Heart right ventricle (tissue), 16 donors: ENCODE results near the gene PHGDH. TPM values are rescaled to one million over a fixed set of nuclear protein-coding genes. Genes with fewer than 3 reads are reported as not detected.

ENCODE experiments used
- ATAC-seq, 8 donors: fragments of 200-7000 bp; cut with Tn5 transposase; one replicate each; pipeline ENCODE4 v1.9.1; 2020; ENCODE audit warnings: mild to moderate bottlenecking in 8 of 8, moderate library complexity in 8 of 8, moderate number of reproducible peaks in 1 of 8
- DNase-seq, 2 donors: peaks; one replicate each; pipeline ENCODE4 v3.0.0-alpha.2; 2020
- H3K27ac ChIP-seq, 10 donors: fragments of 200-600 bp; sonication (generic) in 2 of 10; one replicate each; pipeline versions ENCODE4 v1.5.0 to v1.8.0; 2020 to 2022; ENCODE audit warnings: mild to moderate bottlenecking in 3 of 10
- H3K27me3 ChIP-seq, 7 donors: fragments of 200-600 bp; one replicate each; pipeline ENCODE4 v1.8.0; 2021 to 2022; ENCODE audit warnings: mild to moderate bottlenecking in 2 of 7
- H3K36me3 ChIP-seq, 9 donors: fragments of 200-600 bp; sonication (generic) in 1 of 9; one replicate each; pipeline versions ENCODE4 v1.5.0 to v1.8.0; 2020 to 2022; ENCODE audit warnings: mild to moderate bottlenecking in 2 of 9
- H3K4me1 ChIP-seq, 9 donors: fragments of 200-600 bp; sonication (generic) in 1 of 9; one replicate each; pipeline versions ENCODE4 v1.5.0 to v1.8.0; 2020 to 2022; ENCODE audit warnings: mild to moderate bottlenecking in 4 of 9
- H3K4me3 ChIP-seq, 10 donors: fragments of 200-600 bp; sonication (generic) in 2 of 10; one replicate each; pipeline versions ENCODE4 v1.5.0 to v1.8.0; 2020 to 2022; ENCODE audit warnings: mild to moderate bottlenecking in 7 of 10, moderate library complexity in 2 of 10
- H3K9me3 ChIP-seq, 11 donors: fragments of 200-600 bp in 10 of 11; sonication (generic) in 2 of 11; one replicate each; pipeline versions ENCODE4 v1.5.0 to v1.8.0; 2013 to 2022; ENCODE audit warnings: mild to moderate bottlenecking in 2 of 11, control low read depth in 1 of 11, moderate library complexity in 1 of 11
- CTCF ChIP-seq, 9 donors: fragments of 200-600 bp; sonication (generic) in 2 of 9; IDR thresholded peaks; one replicate each; pipeline versions ENCODE4 v1.5.0 to v1.8.0; 2021 to 2022; ENCODE audit warnings: antibody characterized with exemption in 9 of 9, mild to moderate bottlenecking in 5 of 9, moderate library complexity in 1 of 9
- WGBS, 2 donors: extraction: QIAGEN DNeasy Blood & Tissue Kit; methylation state at CpG; one replicate each; pipeline ENCODE4 v1.1.7; 2013; ENCODE audit warnings: inconsistent platforms in 1 of 2; 5-methylcytosine and 5-hydroxymethylcytosine counted together
- intact Hi-C, 10 donors: fragments of 100-400 bp; cut with DNase I; formaldehyde crosslinking; loops; one replicate each; pipeline versions ENCODE4 v1.11.1 to v1.14.2; 2022
- polyA plus RNA-seq, 2 donors: library from polyadenylated mRNA; stranded (reverse); fragments of 200-250 nt; gene quantifications; one replicate each; pipeline ENCODE4 v1.2.3, GENCODE V29; 2013
- total RNA-seq, 10 donors: library from RNA; stranded (reverse); fragmentation: NEBNext Ultra II Directional in 3 of 10; extraction: Animal tissue kit (Norgen Biotek cat#: 25700) in 3 of 10; gene quantifications; one replicate each; pipeline versions ENCODE4 v1.2.1 to v1.2.4, GENCODE V29; 2021 to 2023
- donor health status: Arrhythmogenic right ventricular cardiomyopathy.
- donor health status: ischemic (EF 13 %, LVEDD 7.1; RV severe dilation, severe dysfunction).
- donor health status: healthy with polysubstance abuse.
- donor health status: DM: no; HTN: yes; CAD: no.
- donor health status: DM: no; HTN: no; CAD: no.
- donor health status: ischemic (EF 25% LVEDD 6.9; RV normal size, moderate dysfunction).
- donor health status: ischemic (EF 25% LVEDD 5.7; RV mildly dilated, moderate dysfunction).
- donor health status: healthy.
- donor health status: DM: yes; HTN: yes; CAD: no.
- donor health status: Ischemic cardiomyopathy.
- donor health status: ischemic (EF 35%, LVEDD 5.7; RV mildly dilated, moderate dysfunction).
- donor health status: nonischemic (EF 11% LVEDD 7.7; RV severe dilation, severe dysfunction).
- donor health status: DM: yes; HTN: yes; CAD: no.
- donor health status: PGD.
- donor health status: ischemic (EF 29% LVEDD 5.4; RV normal size, mild dysfunction).
- donor health status: nonischemic (EF 23%, LVEDD 6.1; RV moderate dilation, normal function).

Gene PHGDH
- total and polyA plus RNA-seq, 12 donors, result 3.8 to 23.4 (median 5.0) TPM

- peak in 5 of 8 donors; percentile 23 to 79 (median 33) for ATAC-seq
- TF ChIP-seq CTCF (IDR thresholded peaks at IDR 0.05), result no peak
- no peaks in the 10 kb centered on the region for H3K36me3 ChIP-seq
These were observed 62.0 kb downstream of the PHGDH start for GRCh38 chr1:119773711-119774241.

GRCh38 chr1:119774746-119775490, 63.2 kb downstream of the PHGDH start:
- H3K4me3 ChIP-seq, result no peak overlapping the region
- H3K36me3 ChIP-seq, result no peaks in the 10 kb centered on the region
- H3K27ac ChIP-seq, result peak overlapping the region in 1 of 10 donors; percentile 80
- intact Hi-C loops, result no loop called here
- DNase-seq, result no peak
- ATAC-seq, result no peak
- WGBS, 2 donors, result 79 to 81% methylated on average over 7 of the region's 7 CpGs
- no peak for TF ChIP-seq CTCF (IDR thresholded peaks at IDR 0.05)
- peaks cover 0 to 16% (median 8%) of the 10 kb centered on the region in 9 donors for H3K4me1 ChIP-seq
- no peaks in the 10 kb centered on the region for H3K9me3 ChIP-seq
- no peaks in the 10 kb centered on the region for H3K27me3 ChIP-seq

More at GRCh38 chr1:119773711-119774241, 62.0 kb downstream of the PHGDH start:
- DNase-seq, result no peak
- Histone ChIP-seq H3K27ac (peak overlapping the region in 7 of 10 donors; percentile 3 to 80 (median 42)), H3K27me3 (no peaks in the 10 kb centered on the region), H3K9me3 (no peaks in the 10 kb centered on the region), H3K4me1 (peaks cover 0 to 15% (median 10%) of the 10 kb centered on the region in 9 donors), H3K4me3 (no peak overlapping the region)
- intact Hi-C loops, result no loop called here
- WGBS, 2 donors, result 54 to 55% methylated on average over 3 of the region's 3 CpGs

DNA sequence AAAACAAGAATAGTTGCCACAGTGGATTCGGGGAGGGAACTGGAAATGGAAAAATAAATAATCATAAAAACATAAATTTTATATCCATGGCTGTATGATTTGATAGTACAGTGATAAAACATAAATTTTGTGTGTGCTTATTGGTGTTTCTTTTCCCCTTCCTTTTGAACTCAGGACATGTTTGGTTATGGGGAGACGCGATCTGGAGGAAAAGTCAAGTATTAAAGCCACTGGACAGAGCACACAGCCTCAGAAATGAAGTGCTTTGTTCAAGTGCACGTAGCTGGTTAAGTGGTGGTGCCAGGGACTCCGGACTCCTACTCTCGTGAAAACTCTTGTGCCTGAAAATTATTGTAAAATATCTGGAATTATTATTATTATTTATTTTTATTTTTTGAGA, 66.6 kb downstream of the PHGDH start:
- intact Hi-C loops, result no loop called here
- H3K27me3 ChIP-seq, result no peaks in the 10 kb centered on the region
- no peak for DNase-seq
- H3K27ac ChIP-seq, result no peak overlapping the region
- H3K4me3 ChIP-seq, result no peak overlapping the region
- no peaks in the 10 kb centered on the region for H3K36me3 ChIP-seq
- no peak for ATAC-seq
- peaks cover 0 to 15% (median 5%) of the 10 kb centered on the region in 9 donors for H3K4me1 ChIP-seq
- WGBS, 2 donors, result 92 to 95% methylated on average over 6 of the region's 6 CpGs
- TF ChIP-seq CTCF (IDR thresholded peaks at IDR 0.05), result no peak
- no peaks in the 10 kb centered on the region for H3K9me3 ChIP-seq

GRCh38 chr1:119778886-119779560, 67.3 kb downstream of the PHGDH start:
- no peak for DNase-seq
- intact Hi-C loops, result no loop called here
- 90 to 93% methylated on average over 13 of the region's 13 CpGs for WGBS, 2 donors
- no peak for TF ChIP-seq CTCF (IDR thresholded peaks at IDR 0.05)
- ATAC-seq, result no peak
- no peaks in the 10 kb centered on the region for H3K27me3 ChIP-seq
- no peaks in the 10 kb centered on the region for H3K36me3 ChIP-seq
- H3K9me3 ChIP-seq, result no peaks in the 10 kb centered on the region
- no peak overlapping the region for H3K27ac ChIP-seq
- peaks cover 0 to 8% (median 4%) of the 10 kb centered on the region in 9 donors for H3K4me1 ChIP-seq
- no peak overlapping the region for H3K4me3 ChIP-seq
